Caco-2 (cell line): ENCODE measurements around the gene HLA-DQB2. TPM values are rescaled to one million over a fixed set of nuclear protein-coding genes. Genes with fewer than 3 reads are reported as not detected.
"Not testable (repeated sequence)": the region's sequence is repeated elsewhere in the genome, so short reads cannot be mapped to it uniquely, and the experiment has no call there.

Experiments
- BruUV-seq: library from RNA; stranded (reverse); fragments of 400-500 nt; replicated peaks from 2 replicates; lab custom pipeline; 2021; lab: Mats Ljungman, UMichigan
- CTCF ChIA-PET: fragments of 300-600 bp; sonication (Branson Sonifier 250); formaldehyde crosslinking; loops from one replicate; lab custom pipeline; 2022; ENCODE audit warnings: antibody characterized with exemption; lab: Charles Lee
- POLR2A ChIA-PET: fragments of 300-600 bp; sonication (Branson Sonifier 250); formaldehyde crosslinking; loops from one replicate; lab custom pipeline; 2022; ENCODE audit warnings: antibody characterized with exemption; lab: Charles Lee
- DNase-seq, 2 experiments: peaks; one replicate each; pipeline versions ENCODE4 v3.0.0 to v3.0.0-alpha.2; 2020 to 2022
- H3K27me3 ChIP-seq: replicated peaks from 2 replicates; pipeline ENCODE4 v1.6.0; 2011; ENCODE audit warnings: low read length; ENCODE audit not compliant: control insufficient read depth, insufficient read depth
- H3K36me3 ChIP-seq: 2 replicates; pipeline ENCODE4 v1.5.1; 2011; ENCODE audit warnings: low read length; ENCODE audit not compliant: control insufficient read depth, insufficient read depth
- H3K4me1 ChIP-seq: fragments of 250-450 bp; sonication (Bioruptor Pico); 2 replicates; pipeline ENCODE4 v1.5.1; 2020; ENCODE audit warnings: mild to moderate bottlenecking
- H3K4me3 ChIP-seq: 2 replicates; pipeline ENCODE4 v1.5.1; 2011; ENCODE audit warnings: low read depth, mild to moderate bottlenecking, control low read depth, low read length
- H3K9me3 ChIP-seq: fragments of 250-450 bp; sonication (Bioruptor Pico); 2 replicates; pipeline ENCODE4 v1.5.1; 2020; ENCODE audit warnings: mild to moderate bottlenecking, moderate library complexity
- H3K27ac Mint-ChIP-seq: one replicate; pipeline ENCODE4 v1.8.0; 2022; ENCODE audit warnings: mixed read lengths; ENCODE audit not compliant: unreplicated experiment
- H3K27me3 Mint-ChIP-seq: one replicate; pipeline ENCODE4 v1.8.0; 2022; ENCODE audit warnings: mixed read lengths; ENCODE audit not compliant: insufficient read depth, unreplicated experiment
- H3K36me3 Mint-ChIP-seq: one replicate; pipeline ENCODE4 v1.8.0; 2022; ENCODE audit warnings: mild to moderate bottlenecking, mixed read lengths; ENCODE audit not compliant: insufficient read depth, unreplicated experiment
- H3K4me1 Mint-ChIP-seq: one replicate; pipeline ENCODE4 v1.8.0; 2022; ENCODE audit warnings: low read depth, mixed read lengths; ENCODE audit not compliant: unreplicated experiment
- H3K4me3 Mint-ChIP-seq: one replicate; pipeline ENCODE4 v1.8.0; 2022; ENCODE audit warnings: mild to moderate bottlenecking, moderate library complexity, mixed read lengths; ENCODE audit not compliant: unreplicated experiment
- H3K9me3 Mint-ChIP-seq: one replicate; pipeline ENCODE4 v1.8.0; 2022; ENCODE audit warnings: mixed read lengths; ENCODE audit not compliant: unreplicated experiment
- CTCF ChIP-seq, 2 experiments: fragments of 200-600 bp in 1 of 2; IDR thresholded peaks; 1 replicate in 1 of 2; 2 replicates in 1 of 2; pipeline versions ENCODE4 v1.5.1 to v1.8.0; 2011 to 2022; ENCODE audit warnings: antibody characterized with exemption in 1 of 2, control low read depth in 1 of 2, inconsistent platforms in 1 of 2, low read depth in 1 of 2, low read length in 1 of 2, mild to moderate bottlenecking in 1 of 2, moderate library complexity in 1 of 2; ENCODE audit not compliant: insufficient read depth in 1 of 2, severe bottlenecking in 1 of 2, unreplicated experiment in 1 of 2
- intact Hi-C: fragments of 100-400 bp; cut with micrococcal nuclease; formaldehyde crosslinking; loops from one replicate; pipeline ENCODE4 v1.10.0; 2022; ENCODE audit not compliant: unreplicated experiment
- total RNA-seq: library from RNA; stranded (reverse); gene quantifications from 2 replicates; pipeline ENCODE4 v1.2.3, GENCODE V29; 2022

HLA-DQB2 gene
- total RNA-seq, 1 experiment from 2014 or later: not detected

GRCh38 chr6:32761072-32761471, 2.3 kb downstream of the HLA-DQB2 start:
- Mint-ChIP-seq H3K9me3 (no peaks in the 10 kb centered on the region), H3K4me1 (no peaks in the 10 kb centered on the region), H3K27me3 (peaks cover 5% of the 10 kb centered on the region), H3K27ac (no peak overlapping the region), H3K36me3 (no peaks in the 10 kb centered on the region), H3K4me3 (no peak overlapping the region)
- DNase-seq: no peak
- intact Hi-C loops: no loop called here
- Histone ChIP-seq H3K4me3 (no peak overlapping the region), H3K27me3 (no peaks in the 10 kb centered on the region; the same call in 1 of the 2 replicates), H3K4me1 (no peaks in the 10 kb centered on the region), H3K9me3 (no peaks in the 10 kb centered on the region), H3K36me3 (no peaks in the 10 kb centered on the region)
- ChIA-PET POLR2A (no interaction called here), CTCF (interaction anchor here (0.5 kb wide), 1 partner anchor 802 kb away, joined by 3 read pairs; the partner anchor contains the start of gene SKIC2)
- no TSS peak for BruUV-seq
- TF ChIP-seq CTCF (IDR thresholded peaks at IDR 0.05; ENCODE audit: insufficient read depth in 1 of 2, low read depth in 1 of 2, low read length in 1 of 2, severe bottlenecking in 1 of 2, unreplicated experiment in 1 of 2): no peak

- Mint-ChIP-seq H3K4me3 (no peak overlapping the region), H3K9me3 (no peaks in the 10 kb centered on the region), H3K36me3 (no peaks in the 10 kb centered on the region), H3K27me3 (peaks cover 8% of the 10 kb centered on the region), H3K27ac (no peak overlapping the region), H3K4me1 (no peaks in the 10 kb centered on the region)
- H3K4me3 ChIP-seq: no peak overlapping the region
- POLR2A ChIA-PET: no interaction called here
- no peak for DNase-seq
- TF ChIP-seq CTCF (IDR thresholded peaks at IDR 0.05; ENCODE audit: insufficient read depth in 1 of 2, low read depth in 1 of 2, low read length in 1 of 2, severe bottlenecking in 1 of 2, unreplicated experiment in 1 of 2): no peak
- intact Hi-C loops: no loop called here
- no peaks in the 10 kb centered on the region for H3K9me3 ChIP-seq
- no peaks in the 10 kb centered on the region for H3K4me1 ChIP-seq
- no peaks in the 10 kb centered on the region; the same call in none of the 2 replicates for H3K27me3 ChIP-seq
- no TSS peak for BruUV-seq
- CTCF ChIA-PET: no interaction called here
- H3K36me3 ChIP-seq: no peaks in the 10 kb centered on the region
Observed at GRCh38 chr6:32759669-32760068, 3.7 kb downstream of the HLA-DQB2 start.

- Mint-ChIP-seq H3K36me3 (no peaks in the 10 kb centered on the region), H3K9me3 (no peaks in the 10 kb centered on the region), H3K27me3 (peaks cover 25% of the 10 kb centered on the region), H3K27ac (no peak overlapping the region), H3K4me3 (no peak overlapping the region), H3K4me1 (no peaks in the 10 kb centered on the region)
- no peaks in the 10 kb centered on the region for H3K9me3 ChIP-seq
- DNase-seq: no peak
- POLR2A ChIA-PET: no interaction called here
- no TSS peak for BruUV-seq
- TF ChIP-seq CTCF (IDR thresholded peaks at IDR 0.05; ENCODE audit: insufficient read depth in 1 of 2, low read depth in 1 of 2, low read length in 1 of 2, severe bottlenecking in 1 of 2, unreplicated experiment in 1 of 2): no peak
- no peaks in the 10 kb centered on the region; the same call in none of the 2 replicates for H3K27me3 ChIP-seq
- no peaks in the 10 kb centered on the region for H3K4me1 ChIP-seq
- no peak overlapping the region for H3K4me3 ChIP-seq
- CTCF ChIA-PET: no interaction called here
- no peaks in the 10 kb centered on the region for H3K36me3 ChIP-seq
- intact Hi-C loops: loop anchor here (5.0 kb wide), 1 partner anchor 100 kb away; no protein-coding TSS in a partner anchor
Observed at GRCh38 chr6:32752580-32752979, 10.8 kb downstream of the HLA-DQB2 start.

GRCh38 chr6:32745649-32746048, 17.7 kb downstream of the HLA-DQB2 start:
- BruUV-seq, H3K4me3 Mint-ChIP-seq, DNase-seq, POLR2A ChIA-PET, H3K4me1 ChIP-seq, H3K36me3 Mint-ChIP-seq, H3K27ac Mint-ChIP-seq, H3K36me3 ChIP-seq, intact Hi-C loops, H3K27me3 ChIP-seq, H3K9me3 Mint-ChIP-seq, H3K4me3 ChIP-seq, H3K9me3 ChIP-seq, CTCF ChIA-PET, H3K4me1 Mint-ChIP-seq: not testable (repeated sequence)
- peaks cover 18% of the 10 kb centered on the region for H3K27me3 Mint-ChIP-seq
